ENCODE results near the gene ZNF775.

The ZNF775 gene

GRCh38 chr7:150381096-150381495 is 2.0 kb downstream of the ZNF775 start:
- TF ChIP-seq SUZ12 (IDR thresholded peaks at IDR 0.05) (no peak), PKNOX1 (IDR thresholded peaks at IDR 0.05) (no peak), ELF4 (IDR thresholded peaks at IDR 0.05) (no peak), ARNT (IDR thresholded peaks at IDR 0.05) (no peak), TARDBP (IDR thresholded peaks at IDR 0.05) (no peak), CTBP1 (IDR thresholded peaks at IDR 0.05; ENCODE audit: borderline replicate concordance) (no peak), L3MBTL2 (conservative IDR thresholded peaks at IDR 0.05) (no peak), SP1 (IDR thresholded peaks at IDR 0.05) (no peak), BHLHE40 (IDR thresholded peaks at IDR 0.05; ENCODE audit: borderline replicate concordance) (no peak), LEF1 (IDR thresholded peaks at IDR 0.05; ENCODE audit: borderline replicate concordance) (no peak)
- DNase-seq (ENCODE audit: extremely low spot score), result no peak
- ChIA-PET POLR2A (interaction anchor here (1.8 kb wide), 1 partner anchor 12 kb away, joined by 4 read pairs; the partner anchor contains the start of gene REPIN1), CTCF (no interaction called here)

DNA sequence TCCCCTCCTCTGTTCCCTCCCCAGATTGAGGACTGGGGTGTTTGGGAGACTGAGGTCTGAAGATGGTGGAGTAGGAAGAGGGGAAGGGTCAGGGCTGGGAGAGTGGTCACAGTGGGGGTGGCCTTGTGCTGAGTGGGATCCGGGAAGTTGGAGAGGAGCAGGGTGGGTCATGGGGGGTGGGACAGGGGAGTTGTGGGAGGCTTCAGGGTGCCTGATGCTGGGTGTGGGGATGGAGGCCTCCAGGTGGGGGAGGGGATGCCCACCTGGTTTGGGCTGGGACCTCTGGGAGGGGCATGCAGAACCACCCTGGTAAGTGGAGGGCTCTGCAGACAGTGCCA is 2.6 kb downstream of the ZNF775 start:
- TF ChIP-seq BHLHE40 (IDR thresholded peaks at IDR 0.05; ENCODE audit: borderline replicate concordance), result no peak
- no peak for TF ChIP-seq SUZ12 (IDR thresholded peaks at IDR 0.05)
- TF ChIP-seq ARNT (IDR thresholded peaks at IDR 0.05), result no peak
- TF ChIP-seq ZNF384 (IDR thresholded peaks at IDR 0.05), result no peak
- TF ChIP-seq FOXM1 (IDR thresholded peaks at IDR 0.05; ENCODE audit: borderline replicate concordance), result no peak
- TF ChIP-seq NFRKB (IDR thresholded peaks at IDR 0.05), result no peak
- no peak for TF ChIP-seq SP1 (IDR thresholded peaks at IDR 0.05)
- TF ChIP-seq FOXK2 (IDR thresholded peaks at IDR 0.05), result no peak
- no peak for TF ChIP-seq PKNOX1 (IDR thresholded peaks at IDR 0.05)
- TF ChIP-seq ELF4 (IDR thresholded peaks at IDR 0.05), result no peak
- no peak for TF ChIP-seq LEF1 (IDR thresholded peaks at IDR 0.05; ENCODE audit: borderline replicate concordance)
- no peak for TF ChIP-seq CTBP1 (IDR thresholded peaks at IDR 0.05; ENCODE audit: borderline replicate concordance)
- TF ChIP-seq FOXA1 (IDR thresholded peaks at IDR 0.05), result no peak
- no peak for TF ChIP-seq HDGF (IDR thresholded peaks at IDR 0.05; ENCODE audit: borderline replicate concordance)
- TF ChIP-seq TARDBP (IDR thresholded peaks at IDR 0.05), result no peak
- no peak for TF ChIP-seq L3MBTL2 (conservative IDR thresholded peaks at IDR 0.05)
- no peak for DNase-seq (ENCODE audit: extremely low spot score)
- ChIA-PET CTCF (no interaction called here), POLR2A (interaction anchor here (1.8 kb wide), 1 partner anchor 13 kb away, joined by 4 read pairs; the partner anchor contains the start of gene REPIN1)

GRCh38 chr7:150382123-150382843 is 3.2 kb downstream of the ZNF775 start:
- ChIA-PET POLR2A (interaction anchor here (1.8 kb wide), 1 partner anchor 13 kb away, joined by 4 read pairs; the partner anchor contains the start of gene REPIN1), CTCF (no interaction called here)

GRCh38 chr7:150382844-150383225 is 3.7 kb downstream of the ZNF775 start:
- no peak for DNase-seq (ENCODE audit: extremely low spot score)
- no peak for TF ChIP-seq SP1 (IDR thresholded peaks at IDR 0.05)
- TF ChIP-seq TARDBP (IDR thresholded peaks at IDR 0.05), result no peak
- no peak for TF ChIP-seq ELF4 (IDR thresholded peaks at IDR 0.05)
- no peak for TF ChIP-seq FOXA1 (IDR thresholded peaks at IDR 0.05)
- TF ChIP-seq ZNF384 (IDR thresholded peaks at IDR 0.05), result no peak
- no peak for TF ChIP-seq CTBP1 (IDR thresholded peaks at IDR 0.05; ENCODE audit: borderline replicate concordance)
- no peak for TF ChIP-seq PKNOX1 (IDR thresholded peaks at IDR 0.05)
- no peak for TF ChIP-seq ARNT (IDR thresholded peaks at IDR 0.05)
- POLR2A ChIA-PET, result interaction anchor here (1.8 kb wide), 1 partner anchor 14 kb away, joined by 4 read pairs; the partner anchor contains the start of gene REPIN1
- CTCF ChIA-PET, result no interaction called here

More at GRCh38 chr7:150382123-150382843, 3.2 kb downstream of the ZNF775 start:
- TF ChIP-seq L3MBTL2 (conservative IDR thresholded peaks at IDR 0.05) (no peak), HDGF (IDR thresholded peaks at IDR 0.05; ENCODE audit: borderline replicate concordance) (no peak), NFRKB (IDR thresholded peaks at IDR 0.05) (no peak), PKNOX1 (IDR thresholded peaks at IDR 0.05) (no peak), FOXA1 (IDR thresholded peaks at IDR 0.05) (no peak), ARNT (IDR thresholded peaks at IDR 0.05) (no peak), CTBP1 (IDR thresholded peaks at IDR 0.05; ENCODE audit: borderline replicate concordance) (no peak), SP1 (IDR thresholded peaks at IDR 0.05) (no peak), ZNF384 (IDR thresholded peaks at IDR 0.05) (no peak), SUZ12 (IDR thresholded peaks at IDR 0.05) (no peak), FOXM1 (IDR thresholded peaks at IDR 0.05; ENCODE audit: borderline replicate concordance) (no peak), FOXK2 (IDR thresholded peaks at IDR 0.05) (no peak), ELF4 (IDR thresholded peaks at IDR 0.05) (no peak), TARDBP (IDR thresholded peaks at IDR 0.05) (no peak)
- DNase-seq (ENCODE audit: extremely low spot score), result no peak

GRCh38 chr7:150383710-150384397 is 4.7 kb downstream of the ZNF775 start:
- DNase-seq (ENCODE audit: extremely low spot score), result no peak
- CTCF ChIA-PET, result no interaction called here

More at GRCh38 chr7:150383710-150384397, 4.7 kb downstream of the ZNF775 start:
- TF ChIP-seq ARNT (IDR thresholded peaks at IDR 0.05) (no peak), NFRKB (IDR thresholded peaks at IDR 0.05) (no peak), FOXK2 (IDR thresholded peaks at IDR 0.05) (no peak), CTBP1 (IDR thresholded peaks at IDR 0.05; ENCODE audit: borderline replicate concordance) (no peak), ELF4 (IDR thresholded peaks at IDR 0.05) (no peak), BHLHE40 (IDR thresholded peaks at IDR 0.05; ENCODE audit: borderline replicate concordance) (no peak), SP1 (IDR thresholded peaks at IDR 0.05) (no peak), HDGF (IDR thresholded peaks at IDR 0.05; ENCODE audit: borderline replicate concordance) (no peak), ZNF384 (IDR thresholded peaks at IDR 0.05) (no peak), FOXM1 (IDR thresholded peaks at IDR 0.05; ENCODE audit: borderline replicate concordance) (no peak), PKNOX1 (IDR thresholded peaks at IDR 0.05) (no peak), TARDBP (IDR thresholded peaks at IDR 0.05) (no peak), SUZ12 (IDR thresholded peaks at IDR 0.05) (no peak), FOXA1 (IDR thresholded peaks at IDR 0.05) (no peak), LEF1 (IDR thresholded peaks at IDR 0.05; ENCODE audit: borderline replicate concordance) (no peak), L3MBTL2 (conservative IDR thresholded peaks at IDR 0.05) (no peak)
- POLR2A ChIA-PET, result no interaction called here
